ENCODE measurements around the gene TMEM201.

Gene TMEM201

GRCh38 chr1:9654051-9654833, 65.5 kb downstream of the TMEM201 start:
- peak in 1 of 2 donors; percentile 19 for DNase-seq

- peak; percentile 33 to 43 for DNase-seq
These were observed 66.4 kb downstream of the TMEM201 start for GRCh38 chr1:9654834-9655723.

GRCh38 chr1:9655836-9656235, 67.1 kb downstream of the TMEM201 start:
- no peak for DNase-seq

DNA sequence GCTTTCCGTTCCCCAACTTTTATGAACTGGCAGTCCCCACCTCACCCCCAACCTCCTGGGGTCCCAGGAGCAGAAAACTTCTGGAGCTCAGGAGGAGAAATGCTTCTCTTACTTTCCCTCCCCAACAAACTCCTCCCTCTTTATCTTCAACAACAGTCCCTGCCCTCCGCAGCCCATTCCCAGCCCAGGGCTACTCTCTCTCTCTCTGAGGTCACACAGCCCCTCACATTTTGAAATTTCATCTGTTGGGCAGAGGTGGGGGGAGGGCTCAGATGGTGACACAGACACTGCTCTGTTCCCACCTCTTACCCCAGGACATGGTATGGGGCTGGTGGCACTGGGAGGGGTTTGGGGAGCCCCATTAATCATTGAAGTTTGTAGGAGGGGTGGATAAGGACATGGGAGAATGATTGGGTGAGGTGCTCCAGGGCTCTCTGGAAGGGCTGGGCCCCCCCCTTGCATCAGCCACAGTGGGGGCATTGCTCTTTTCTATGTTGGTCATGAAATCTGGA, 68.9 kb downstream of the TMEM201 start:
- no peak for DNase-seq

GRCh38 chr1:9658199-9658598, 69.5 kb downstream of the TMEM201 start:
- no peak for DNase-seq

DNA sequence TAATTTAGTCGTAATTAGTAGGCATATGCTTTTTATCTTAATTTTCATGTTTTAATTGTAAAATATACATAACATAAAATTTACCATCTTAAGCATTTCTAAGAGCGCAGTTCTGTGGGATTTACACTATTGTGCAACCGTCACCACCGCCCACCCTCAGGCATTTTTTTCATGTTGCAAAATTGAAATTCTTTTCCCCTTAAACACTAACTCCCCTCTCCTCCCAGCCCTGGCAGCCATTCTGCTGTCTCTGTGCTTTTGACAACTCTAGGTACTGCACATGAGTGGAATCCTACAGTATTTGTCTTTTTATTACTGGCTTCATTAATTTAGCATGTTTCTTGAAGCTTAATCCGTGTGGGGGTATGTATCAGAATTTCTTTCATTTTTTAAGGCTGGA, 70.6 kb downstream of the TMEM201 start:
- no peak for DNase-seq

DNA sequence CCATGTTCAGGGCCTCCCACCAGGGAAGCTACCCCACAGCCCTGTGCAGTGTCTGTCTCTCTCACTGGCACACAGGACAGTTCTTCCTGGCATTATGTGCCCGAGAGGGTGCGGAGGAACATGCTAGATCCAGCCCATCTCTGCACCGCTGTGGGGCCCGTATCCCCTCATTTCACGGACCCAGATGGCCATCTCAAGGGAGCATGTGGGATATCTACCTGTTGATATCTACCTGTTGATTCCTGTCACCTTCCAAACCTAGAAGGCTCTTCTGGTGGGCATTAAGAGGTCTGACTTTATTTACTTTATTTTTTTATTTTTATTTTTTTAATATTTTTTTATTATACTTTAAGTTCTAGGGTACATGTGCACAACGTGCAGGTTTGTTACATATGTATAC, 74.5 kb downstream of the TMEM201 start:
- no peak for DNase-seq

All from stimulated activated CD4-positive, alpha-beta T cell treated with anti-CD3 and anti-CD28 coated beads, Interleukin-2, amount 100 ng/mL, for 48 hours (primary cell).